Trophoblast cell (in vitro differentiated cells and primary cell): ENCODE results near the gene KATNAL1.

Experiments
- DNase-seq, 2 donors: peaks; one replicate each; pipeline ENCODE4 v3.0.0-alpha.2; 2016
- H2AFZ ChIP-seq: 2 replicates; pipeline ENCODE4 v1.6.1; 2013; ENCODE audit warnings: low read length, moderate library complexity, mild to moderate bottlenecking; ENCODE audit not compliant: insufficient read depth, poor library complexity
- H2AK5ac ChIP-seq: 2 replicates; pipeline ENCODE4 v1.6.1; 2013; ENCODE audit warnings: mild to moderate bottlenecking, low read length
- H2BK120ac ChIP-seq: 2 replicates; pipeline ENCODE4 v1.6.1; 2013; ENCODE audit warnings: low read length, mild to moderate bottlenecking, moderate library complexity; ENCODE audit not compliant: insufficient read depth, poor library complexity
- H2BK12ac ChIP-seq: 2 replicates; pipeline ENCODE4 v1.6.1; 2013; ENCODE audit warnings: mild to moderate bottlenecking, low read length, moderate library complexity
- H2BK5ac ChIP-seq: 2 replicates; pipeline ENCODE4 v1.6.1; 2013; ENCODE audit warnings: low read length, low read depth, moderate library complexity, mild to moderate bottlenecking; ENCODE audit not compliant: poor library complexity
- H3K14ac ChIP-seq: 2 replicates; pipeline ENCODE4 v1.6.1; 2013; ENCODE audit warnings: mild to moderate bottlenecking, low read length
- H3K18ac ChIP-seq: 2 replicates; pipeline ENCODE4 v1.6.1; 2013; ENCODE audit warnings: mild to moderate bottlenecking, low read length
- H3K23ac ChIP-seq: 2 replicates; pipeline ENCODE4 v1.6.1; 2013; ENCODE audit warnings: low read length
- H3K27ac ChIP-seq: 2 replicates; pipeline ENCODE4 v1.5.1; 2013; ENCODE audit warnings: low read depth, mild to moderate bottlenecking, inconsistent platforms, low read length, moderate library complexity
- H3K27me3 ChIP-seq: 2 replicates; pipeline ENCODE4 v1.6.1; 2013; ENCODE audit warnings: inconsistent platforms, mild to moderate bottlenecking, low read length, moderate library complexity; ENCODE audit not compliant: insufficient read depth
- H3K36me3 ChIP-seq, 2 experiments: 1 replicate in 1 of 2; 2 replicates in 1 of 2; pipeline ENCODE4 v1.6.1; 2013; ENCODE audit warnings: low read length in 2 of 2, mild to moderate bottlenecking in 2 of 2, moderate library complexity in 1 of 2; ENCODE audit not compliant: insufficient read depth in 2 of 2, control insufficient read depth in 1 of 2
- H3K4ac ChIP-seq: 2 replicates; pipeline ENCODE4 v1.6.1; 2013; ENCODE audit warnings: low read depth, mild to moderate bottlenecking, low read length, moderate library complexity
- H3K4me1 ChIP-seq, 2 experiments: 1 replicate in 1 of 2; 2 replicates in 1 of 2; pipeline ENCODE4 v1.6.1; 2013; ENCODE audit warnings: low read length in 2 of 2, mild to moderate bottlenecking in 2 of 2, moderate library complexity in 1 of 2; ENCODE audit not compliant: insufficient read depth in 2 of 2, control insufficient read depth in 1 of 2
- H3K4me2 ChIP-seq: 2 replicates; pipeline ENCODE4 v1.6.1; 2013; ENCODE audit warnings: inconsistent platforms, mild to moderate bottlenecking, low read length, moderate library complexity
- H3K4me3 ChIP-seq: 2 replicates; pipeline ENCODE4 v1.5.1; 2013; ENCODE audit warnings: mild to moderate bottlenecking, low read depth, low read length, inconsistent platforms
- H3K79me1 ChIP-seq: one replicate; pipeline ENCODE4 v1.6.1; 2013; ENCODE audit warnings: low read length
- H3K79me2 ChIP-seq: 2 replicates; pipeline ENCODE4 v1.6.1; 2013; ENCODE audit warnings: low read length, mild to moderate bottlenecking; ENCODE audit not compliant: control insufficient read depth, insufficient read depth, poor library complexity
- H3K9ac ChIP-seq: 2 replicates; pipeline ENCODE4 v1.6.1; 2013; ENCODE audit warnings: mild to moderate bottlenecking, low read length
- H3K9me3 ChIP-seq: 2 replicates; pipeline ENCODE4 v1.6.1; 2013; ENCODE audit warnings: low read depth, mild to moderate bottlenecking, control low read depth, inconsistent platforms, low read length; ENCODE audit not compliant: insufficient read depth
- H4K12ac ChIP-seq: 2 replicates; pipeline ENCODE4 v1.6.1; 2013; ENCODE audit warnings: low read depth, mild to moderate bottlenecking, low read length, moderate library complexity
- H4K8ac ChIP-seq: 2 replicates; pipeline ENCODE4 v1.6.1; 2013; ENCODE audit warnings: low read depth, mild to moderate bottlenecking, low read length, moderate library complexity
- H4K91ac ChIP-seq: one replicate; pipeline ENCODE4 v1.6.1; 2013; ENCODE audit warnings: low read depth, mild to moderate bottlenecking, low read length, moderate library complexity
- WGBS: extraction: QIAGEN DNeasy Blood & Tissue Kit; methylation state at CpG from one replicate; pipeline ENCODE4 v1.1.7; 2013; ENCODE audit warnings: missing lambda C conversion rate; ENCODE audit not compliant: insufficient read length, insufficient coverage; ENCODE audit errors: extremely low coverage; 5-methylcytosine and 5-hydroxymethylcytosine counted together

The KATNAL1 gene

GRCh38 chr13:30169442-30169841 is 137.9 kb downstream of the KATNAL1 start:
- no peak overlapping the region for H3K9ac ChIP-seq
- no peak overlapping the region for H4K8ac ChIP-seq
- H3K9me3 ChIP-seq = no peaks in the 10 kb centered on the region
- H3K18ac ChIP-seq = no peak overlapping the region
- peaks cover 6% of the 10 kb centered on the region for H3K79me1 ChIP-seq
- no peak overlapping the region for H3K27ac ChIP-seq
- no peak overlapping the region for H3K23ac ChIP-seq
- no peak overlapping the region for H2AK5ac ChIP-seq
- no CpG with 5 or more reads among the region's 2 CpGs for WGBS
- no peak overlapping the region for H2BK5ac ChIP-seq
- H2AFZ ChIP-seq = no peak overlapping the region
- H3K4me3 ChIP-seq = no peak overlapping the region
- no peak overlapping the region for H3K14ac ChIP-seq
- no peak overlapping the region for H3K4me2 ChIP-seq
- H3K36me3 ChIP-seq = no peaks in the 10 kb centered on the region
- DNase-seq = no peak
- H4K12ac ChIP-seq = no peak overlapping the region
- H4K91ac ChIP-seq = no peak overlapping the region
- peak overlapping the region; percentile 14 for H2BK120ac ChIP-seq
- H3K4ac ChIP-seq = no peak overlapping the region
- peaks cover 7 to 10% of the 10 kb centered on the region in 2 experiments for H3K4me1 ChIP-seq
- peak overlapping the region; percentile 46 for H2BK12ac ChIP-seq
- no peaks in the 10 kb centered on the region for H3K79me2 ChIP-seq
- no peaks in the 10 kb centered on the region for H3K27me3 ChIP-seq

GRCh38 chr13:30165796-30166195 is 141.6 kb downstream of the KATNAL1 start:
- Histone ChIP-seq H2BK120ac (no peak overlapping the region), H3K4me3 (no peak overlapping the region), H3K79me2 (no peaks in the 10 kb centered on the region), H3K18ac (no peak overlapping the region), H2BK12ac (no peak overlapping the region), H3K27ac (no peak overlapping the region), H2BK5ac (no peak overlapping the region), H3K36me3 (no peaks in the 10 kb centered on the region), H3K4me1 (peaks cover 0 to 2% of the 10 kb centered on the region in 2 experiments), H4K8ac (no peak overlapping the region), H3K27me3 (no peaks in the 10 kb centered on the region), H3K4me2 (no peak overlapping the region), H2AFZ (no peak overlapping the region), H4K12ac (no peak overlapping the region), H3K9me3 (no peaks in the 10 kb centered on the region), H3K23ac (no peak overlapping the region), H4K91ac (no peak overlapping the region), H3K4ac (no peak overlapping the region), H3K9ac (no peak overlapping the region), H3K14ac (no peak overlapping the region), H3K79me1 (peaks cover 1% of the 10 kb centered on the region), H2AK5ac (no peak overlapping the region)
- no peak for DNase-seq
- no CpG with 5 or more reads among the region's 11 CpGs for WGBS

GRCh38 chr13:30165071-30165470 is 142.3 kb downstream of the KATNAL1 start:
- H3K18ac ChIP-seq = no peak overlapping the region
- no CpG with 5 or more reads among the region's 2 CpGs for WGBS
- no peak overlapping the region for H3K9ac ChIP-seq
- H3K79me2 ChIP-seq = no peaks in the 10 kb centered on the region
- no peak for DNase-seq
- no peaks in the 10 kb centered on the region for H3K36me3 ChIP-seq
- H3K79me1 ChIP-seq = peaks cover 1% of the 10 kb centered on the region
- H3K4me1 ChIP-seq = peaks cover 2 to 3% of the 10 kb centered on the region in 2 experiments
- H3K4me3 ChIP-seq = no peak overlapping the region
- H2AK5ac ChIP-seq = no peak overlapping the region
- H3K27ac ChIP-seq = no peak overlapping the region
- H2BK5ac ChIP-seq = no peak overlapping the region
- no peak overlapping the region for H3K4ac ChIP-seq
- no peak overlapping the region for H3K23ac ChIP-seq
- H3K27me3 ChIP-seq = no peaks in the 10 kb centered on the region
- no peaks in the 10 kb centered on the region for H3K9me3 ChIP-seq
- H4K91ac ChIP-seq = no peak overlapping the region
- no peak overlapping the region for H3K14ac ChIP-seq
- no peak overlapping the region for H3K4me2 ChIP-seq
- H4K8ac ChIP-seq = no peak overlapping the region
- H2BK120ac ChIP-seq = no peak overlapping the region
- H2BK12ac ChIP-seq = no peak overlapping the region
- H4K12ac ChIP-seq = no peak overlapping the region
- no peak overlapping the region for H2AFZ ChIP-seq

GRCh38 chr13:30164146-30164545 is 143.2 kb downstream of the KATNAL1 start:
- Histone ChIP-seq H2BK5ac (no peak overlapping the region), H3K27ac (no peak overlapping the region), H3K9ac (peak overlapping the region; percentile 15), H4K12ac (no peak overlapping the region), H3K79me1 (peaks cover 1% of the 10 kb centered on the region), H3K4me2 (no peak overlapping the region), H3K9me3 (no peaks in the 10 kb centered on the region), H3K4me1 (peaks cover 2 to 7% of the 10 kb centered on the region in 2 experiments), H2AFZ (no peak overlapping the region), H4K91ac (no peak overlapping the region), H3K36me3 (no peaks in the 10 kb centered on the region), H3K4ac (no peak overlapping the region), H2BK12ac (no peak overlapping the region), H4K8ac (no peak overlapping the region), H2AK5ac (no peak overlapping the region), H3K79me2 (no peaks in the 10 kb centered on the region), H3K18ac (no peak overlapping the region), H2BK120ac (no peak overlapping the region), H3K4me3 (no peak overlapping the region), H3K23ac (no peak overlapping the region), H3K14ac (no peak overlapping the region), H3K27me3 (no peaks in the 10 kb centered on the region)
- no peak for DNase-seq
- WGBS = no CpG with 5 or more reads among the region's 9 CpGs
